Measurements from ENCODE around the gene C1QTNF3.

Gene C1QTNF3

DNA sequence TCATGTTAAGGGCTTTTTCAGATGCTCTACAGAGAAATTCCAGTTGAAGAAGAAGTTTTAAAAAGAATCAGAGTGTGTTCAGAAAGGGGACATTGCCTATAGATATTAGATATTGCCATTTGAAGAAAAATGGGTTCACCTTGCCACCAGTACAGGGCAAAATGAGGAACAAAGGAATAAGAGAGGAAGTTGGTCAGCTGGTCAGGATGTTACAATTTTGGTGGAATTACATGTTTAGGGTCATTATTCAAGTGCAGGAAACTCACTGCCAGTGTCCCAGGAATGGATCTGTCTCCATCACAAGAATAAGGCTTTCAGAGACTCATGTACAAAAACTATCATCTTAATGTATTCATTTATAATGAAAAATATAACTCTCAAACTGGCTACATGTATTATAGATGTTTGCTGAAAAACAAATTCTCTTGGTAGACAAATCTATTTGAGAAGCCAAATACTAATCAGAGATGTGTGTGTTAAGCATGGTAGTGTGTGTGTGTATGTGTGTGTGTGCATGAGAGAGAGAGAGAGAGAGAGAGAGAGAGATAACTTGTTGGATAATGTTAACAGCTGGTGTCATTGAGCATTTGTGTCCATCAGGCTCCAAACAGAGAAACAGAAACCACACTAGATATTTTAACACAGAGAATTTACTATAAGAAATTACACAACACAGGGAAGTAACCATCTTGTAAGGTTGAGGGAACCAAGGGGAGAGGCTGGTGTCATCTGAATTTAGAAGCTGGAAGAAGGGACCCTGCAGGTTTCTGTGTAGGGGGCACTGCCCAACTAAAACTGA lies 5.0 kb upstream of the C1QTNF3 start:
- Histone ChIP-seq H3K4me3 (ENCODE audit: low read depth, low read length) (no peak overlapping the region), H3K27me3 (ENCODE audit: control insufficient read depth, insufficient read depth, low read length) (peaks cover 3% of the 10 kb centered on the region), H3K9ac (ENCODE audit: low read depth, low read length) (no peak overlapping the region), H3K9me3 (ENCODE audit: control insufficient read depth, insufficient read depth, low read length) (no peaks in the 10 kb centered on the region), H3K4me1 (ENCODE audit: control insufficient read depth, insufficient read depth, low read length) (no peaks in the 10 kb centered on the region), H3K36me3 (ENCODE audit: control insufficient read depth, insufficient read depth, low read length) (no peaks in the 10 kb centered on the region)

DNA sequence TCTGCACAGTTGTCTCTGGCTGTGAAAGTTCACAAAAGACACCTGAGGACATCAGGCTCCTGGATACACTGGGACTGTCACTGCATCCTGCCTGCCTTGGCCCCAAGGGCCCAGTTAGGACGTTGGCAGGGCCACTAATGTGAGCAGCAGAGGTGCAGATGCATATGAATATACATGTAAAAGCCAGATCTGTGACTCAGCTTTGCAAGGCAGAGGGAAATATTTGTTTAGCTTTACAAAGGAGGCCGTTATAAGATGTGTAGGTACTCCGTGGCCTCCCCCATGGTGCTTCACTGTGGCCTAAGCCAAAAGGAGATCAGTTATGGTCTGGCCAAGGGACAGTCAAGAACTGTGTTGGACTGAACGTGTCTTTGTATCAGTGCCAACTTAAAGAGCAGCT lies 4.1 kb upstream of the C1QTNF3 start:
- H3K4me3 ChIP-seq (ENCODE audit: low read depth, low read length), result no peak overlapping the region
- no peak overlapping the region for H3K9ac ChIP-seq (ENCODE audit: low read depth, low read length)
- H3K36me3 ChIP-seq (ENCODE audit: control insufficient read depth, insufficient read depth, low read length), result no peaks in the 10 kb centered on the region
- no peaks in the 10 kb centered on the region for H3K4me1 ChIP-seq (ENCODE audit: control insufficient read depth, insufficient read depth, low read length)
- peaks cover 3% of the 10 kb centered on the region for H3K27me3 ChIP-seq (ENCODE audit: control insufficient read depth, insufficient read depth, low read length)
- no peaks in the 10 kb centered on the region for H3K9me3 ChIP-seq (ENCODE audit: control insufficient read depth, insufficient read depth, low read length)

- no peaks in the 10 kb centered on the region for H3K4me1 ChIP-seq (ENCODE audit: control insufficient read depth, insufficient read depth, low read length)
These were observed 3.0 kb upstream of the C1QTNF3 start for GRCh38 chr5:34045996-34046395.

GRCh38 chr5:34045023-34045422 lies 2.0 kb upstream of the C1QTNF3 start:
- H3K27me3 ChIP-seq (ENCODE audit: control insufficient read depth, insufficient read depth, low read length), result peaks cover 3% of the 10 kb centered on the region
- no peaks in the 10 kb centered on the region for H3K4me1 ChIP-seq (ENCODE audit: control insufficient read depth, insufficient read depth, low read length)
- no peaks in the 10 kb centered on the region for H3K36me3 ChIP-seq (ENCODE audit: control insufficient read depth, insufficient read depth, low read length)
- no peaks in the 10 kb centered on the region for H3K9me3 ChIP-seq (ENCODE audit: control insufficient read depth, insufficient read depth, low read length)
- no peak overlapping the region for H3K9ac ChIP-seq (ENCODE audit: low read depth, low read length)
- no peak overlapping the region for H3K4me3 ChIP-seq (ENCODE audit: low read depth, low read length)

More at GRCh38 chr5:34045996-34046395, 3.0 kb upstream of the C1QTNF3 start:
- no peaks in the 10 kb centered on the region for H3K36me3 ChIP-seq (ENCODE audit: control insufficient read depth, insufficient read depth, low read length)
- no peak overlapping the region for H3K4me3 ChIP-seq (ENCODE audit: low read depth, low read length)
- no peaks in the 10 kb centered on the region for H3K9me3 ChIP-seq (ENCODE audit: control insufficient read depth, insufficient read depth, low read length)
- no peak overlapping the region for H3K9ac ChIP-seq (ENCODE audit: low read depth, low read length)
- peaks cover 3% of the 10 kb centered on the region for H3K27me3 ChIP-seq (ENCODE audit: control insufficient read depth, insufficient read depth, low read length)

GRCh38 chr5:34042321-34042720 lies 692 bp downstream of the C1QTNF3 start:
- no peaks in the 10 kb centered on the region for H3K36me3 ChIP-seq (ENCODE audit: control insufficient read depth, insufficient read depth, low read length)
- H3K27me3 ChIP-seq (ENCODE audit: control insufficient read depth, insufficient read depth, low read length), result peaks cover 3% of the 10 kb centered on the region
- no peak overlapping the region for H3K4me3 ChIP-seq (ENCODE audit: low read depth, low read length)
- no peak overlapping the region for H3K9ac ChIP-seq (ENCODE audit: low read depth, low read length)
- no peaks in the 10 kb centered on the region for H3K9me3 ChIP-seq (ENCODE audit: control insufficient read depth, insufficient read depth, low read length)
- peaks cover 4% of the 10 kb centered on the region for H3K4me1 ChIP-seq (ENCODE audit: control insufficient read depth, insufficient read depth, low read length)

GRCh38 chr5:34041247-34041972 lies 1.6 kb downstream of the C1QTNF3 start:
- Histone ChIP-seq H3K4me3 (ENCODE audit: low read depth, low read length) (no peak overlapping the region), H3K9me3 (ENCODE audit: control insufficient read depth, insufficient read depth, low read length) (no peaks in the 10 kb centered on the region), H3K9ac (ENCODE audit: low read depth, low read length) (no peak overlapping the region), H3K36me3 (ENCODE audit: control insufficient read depth, insufficient read depth, low read length) (no peaks in the 10 kb centered on the region), H3K4me1 (ENCODE audit: control insufficient read depth, insufficient read depth, low read length) (peaks cover 4% of the 10 kb centered on the region), H3K27me3 (ENCODE audit: control insufficient read depth, insufficient read depth, low read length) (peaks cover 3% of the 10 kb centered on the region)

GRCh38 chr5:34040472-34040871 lies 2.5 kb downstream of the C1QTNF3 start:
- Histone ChIP-seq H3K9ac (ENCODE audit: low read depth, low read length) (no peak overlapping the region), H3K27me3 (ENCODE audit: control insufficient read depth, insufficient read depth, low read length) (peaks cover 3% of the 10 kb centered on the region), H3K4me3 (ENCODE audit: low read depth, low read length) (no peak overlapping the region), H3K4me1 (ENCODE audit: control insufficient read depth, insufficient read depth, low read length) (peaks cover 4% of the 10 kb centered on the region), H3K9me3 (ENCODE audit: control insufficient read depth, insufficient read depth, low read length) (no peaks in the 10 kb centered on the region), H3K36me3 (ENCODE audit: control insufficient read depth, insufficient read depth, low read length) (no peaks in the 10 kb centered on the region)

- no peak overlapping the region for H3K9ac ChIP-seq (ENCODE audit: low read depth, low read length)
- H3K4me1 ChIP-seq (ENCODE audit: control insufficient read depth, insufficient read depth, low read length), result peaks cover 4% of the 10 kb centered on the region
- H3K4me3 ChIP-seq (ENCODE audit: low read depth, low read length), result no peak overlapping the region
- H3K36me3 ChIP-seq (ENCODE audit: control insufficient read depth, insufficient read depth, low read length), result no peaks in the 10 kb centered on the region
- peaks cover 3% of the 10 kb centered on the region for H3K27me3 ChIP-seq (ENCODE audit: control insufficient read depth, insufficient read depth, low read length)
- no peaks in the 10 kb centered on the region for H3K9me3 ChIP-seq (ENCODE audit: control insufficient read depth, insufficient read depth, low read length)
These were observed 3.4 kb downstream of the C1QTNF3 start for GRCh38 chr5:34039398-34040157.

DNA sequence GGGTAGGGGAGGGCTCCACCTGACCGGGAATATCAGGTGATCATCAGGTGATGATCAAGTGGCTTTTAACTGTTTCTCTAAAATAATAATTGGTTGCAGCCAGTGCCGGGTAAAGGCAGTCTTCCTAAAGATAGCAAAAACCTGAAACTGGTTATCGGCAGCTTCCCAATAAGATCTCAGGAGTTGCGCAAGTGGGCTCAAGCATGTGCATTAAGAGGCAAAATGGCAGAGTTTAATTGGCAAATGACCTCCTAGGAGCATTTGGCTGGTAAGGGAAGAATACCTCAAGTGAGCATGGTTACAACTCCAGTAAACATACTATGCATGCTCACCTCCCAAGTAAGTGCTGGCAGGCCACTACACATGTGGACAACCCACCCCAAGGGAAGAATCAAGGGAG lies 4.2 kb downstream of the C1QTNF3 start:
- Histone ChIP-seq H3K4me3 (ENCODE audit: low read depth, low read length) (no peak overlapping the region), H3K36me3 (ENCODE audit: control insufficient read depth, insufficient read depth, low read length) (no peaks in the 10 kb centered on the region), H3K27me3 (ENCODE audit: control insufficient read depth, insufficient read depth, low read length) (peaks cover 3% of the 10 kb centered on the region), H3K9me3 (ENCODE audit: control insufficient read depth, insufficient read depth, low read length) (no peaks in the 10 kb centered on the region), H3K9ac (ENCODE audit: low read depth, low read length) (no peak overlapping the region), H3K4me1 (ENCODE audit: control insufficient read depth, insufficient read depth, low read length) (peaks cover 4% of the 10 kb centered on the region)

DNA sequence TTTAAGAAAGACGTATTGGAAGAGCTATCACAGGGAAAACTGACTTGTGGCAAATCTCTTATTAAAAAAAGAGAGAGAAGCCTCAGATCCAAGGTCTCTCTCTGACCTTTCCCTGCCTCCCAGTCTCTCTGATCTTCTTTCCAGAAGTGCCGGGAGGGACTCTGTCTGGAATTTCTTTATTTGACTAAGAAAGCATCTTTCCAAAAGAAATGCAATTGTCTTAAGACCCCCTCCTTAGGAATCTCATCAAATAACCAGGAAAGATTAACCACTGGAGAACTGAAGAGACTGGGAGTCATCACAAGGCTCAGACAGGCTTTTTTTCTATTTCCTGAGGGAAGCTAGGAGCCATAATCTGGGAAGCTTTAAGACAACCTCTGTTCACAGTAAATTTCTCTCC lies 4.6 kb downstream of the C1QTNF3 start:
- Histone ChIP-seq H3K4me3 (ENCODE audit: low read depth, low read length) (no peak overlapping the region), H3K9me3 (ENCODE audit: control insufficient read depth, insufficient read depth, low read length) (no peaks in the 10 kb centered on the region), H3K9ac (ENCODE audit: low read depth, low read length) (no peak overlapping the region), H3K4me1 (ENCODE audit: control insufficient read depth, insufficient read depth, low read length) (peaks cover 4% of the 10 kb centered on the region), H3K36me3 (ENCODE audit: control insufficient read depth, insufficient read depth, low read length) (no peaks in the 10 kb centered on the region), H3K27me3 (ENCODE audit: control insufficient read depth, insufficient read depth, low read length) (peaks cover 3% of the 10 kb centered on the region)

DNA sequence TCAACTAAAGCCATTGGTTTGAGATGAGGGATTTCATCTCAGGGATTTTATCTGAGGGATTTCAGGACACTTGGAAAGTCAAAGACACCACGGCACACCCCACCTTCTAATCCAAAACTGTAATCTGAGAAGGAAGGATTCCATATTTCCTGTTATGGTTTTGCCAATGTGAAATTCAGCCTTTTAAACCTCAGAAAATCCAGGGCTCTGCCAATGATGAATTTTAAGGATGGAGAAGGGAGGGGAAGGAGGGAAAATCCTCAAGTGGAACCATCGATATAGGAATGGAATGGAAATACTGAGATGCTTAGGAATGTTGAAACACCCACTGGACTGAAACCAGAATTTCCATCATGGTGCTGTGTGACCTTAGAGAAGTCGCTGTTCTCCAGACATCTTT lies 5.3 kb downstream of the C1QTNF3 start:
- Histone ChIP-seq H3K27me3 (ENCODE audit: control insufficient read depth, insufficient read depth, low read length) (no peaks in the 10 kb centered on the region), H3K9ac (ENCODE audit: low read depth, low read length) (no peak overlapping the region), H3K4me3 (ENCODE audit: low read depth, low read length) (no peak overlapping the region), H3K9me3 (ENCODE audit: control insufficient read depth, insufficient read depth, low read length) (no peaks in the 10 kb centered on the region), H3K36me3 (ENCODE audit: control insufficient read depth, insufficient read depth, low read length) (no peaks in the 10 kb centered on the region), H3K4me1 (ENCODE audit: control insufficient read depth, insufficient read depth, low read length) (peaks cover 4% of the 10 kb centered on the region)
